ENCODE measurements around the gene CCNH.

The CCNH gene

GRCh38 chr5:87403409-87403808 is 9.3 kb downstream of the CCNH start:
- no peak for DNase-seq (ENCODE audit: low spot score)

- no peak for DNase-seq (ENCODE audit: low spot score)
These were observed 11.1 kb downstream of the CCNH start for GRCh38 chr5:87401626-87402025.

DNA sequence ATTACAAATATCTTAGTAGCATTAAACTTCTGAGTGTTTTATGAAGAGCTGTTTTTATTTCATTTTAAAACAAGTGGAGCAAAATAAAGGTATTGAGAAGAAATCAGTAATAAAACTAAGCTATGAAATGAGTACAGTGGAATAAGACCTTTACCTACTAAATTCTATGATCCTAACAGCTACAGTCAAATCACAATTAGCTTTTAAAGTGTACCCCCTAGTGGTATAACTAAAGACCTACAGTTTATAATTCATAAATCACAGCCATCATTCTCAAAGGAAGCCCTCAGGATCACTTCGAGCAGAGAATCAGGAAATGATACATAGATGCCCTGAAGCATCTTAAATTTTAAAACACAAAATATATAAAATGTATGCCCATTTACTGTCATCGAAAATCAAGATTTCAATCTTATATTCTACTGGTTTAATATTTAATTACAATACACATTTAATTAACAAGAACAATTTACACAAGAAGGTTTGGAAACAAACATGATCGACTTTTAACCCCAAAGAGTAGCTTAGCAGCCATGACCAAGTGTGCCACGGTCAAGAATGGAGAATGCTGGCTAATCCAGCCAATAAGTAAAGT is 12.3 kb downstream of the CCNH start:
- DNase-seq (ENCODE audit: low spot score): peak; percentile 35

DNA sequence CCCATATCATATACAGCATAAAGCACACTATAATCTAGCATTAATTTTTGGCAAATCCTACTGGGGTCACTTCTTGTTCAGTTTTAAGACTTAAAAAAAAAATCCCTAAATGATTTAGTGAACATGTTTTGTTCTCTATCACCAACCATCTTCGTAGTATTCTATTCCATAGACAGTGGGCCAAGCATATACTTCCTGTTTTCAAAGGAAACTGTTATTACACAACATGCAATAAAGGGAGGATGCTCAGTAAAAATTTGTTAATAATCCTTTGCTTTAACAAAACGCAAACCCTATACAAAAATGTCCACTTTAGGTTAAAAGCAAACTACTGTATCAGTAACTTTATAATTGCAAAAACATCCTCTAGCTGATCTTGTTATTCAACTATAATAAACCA is 13.0 kb downstream of the CCNH start:
- no peak for DNase-seq (ENCODE audit: low spot score)

GRCh38 chr5:87398981-87399614 is 13.6 kb downstream of the CCNH start:
- no peak for DNase-seq (ENCODE audit: low spot score)

DNA sequence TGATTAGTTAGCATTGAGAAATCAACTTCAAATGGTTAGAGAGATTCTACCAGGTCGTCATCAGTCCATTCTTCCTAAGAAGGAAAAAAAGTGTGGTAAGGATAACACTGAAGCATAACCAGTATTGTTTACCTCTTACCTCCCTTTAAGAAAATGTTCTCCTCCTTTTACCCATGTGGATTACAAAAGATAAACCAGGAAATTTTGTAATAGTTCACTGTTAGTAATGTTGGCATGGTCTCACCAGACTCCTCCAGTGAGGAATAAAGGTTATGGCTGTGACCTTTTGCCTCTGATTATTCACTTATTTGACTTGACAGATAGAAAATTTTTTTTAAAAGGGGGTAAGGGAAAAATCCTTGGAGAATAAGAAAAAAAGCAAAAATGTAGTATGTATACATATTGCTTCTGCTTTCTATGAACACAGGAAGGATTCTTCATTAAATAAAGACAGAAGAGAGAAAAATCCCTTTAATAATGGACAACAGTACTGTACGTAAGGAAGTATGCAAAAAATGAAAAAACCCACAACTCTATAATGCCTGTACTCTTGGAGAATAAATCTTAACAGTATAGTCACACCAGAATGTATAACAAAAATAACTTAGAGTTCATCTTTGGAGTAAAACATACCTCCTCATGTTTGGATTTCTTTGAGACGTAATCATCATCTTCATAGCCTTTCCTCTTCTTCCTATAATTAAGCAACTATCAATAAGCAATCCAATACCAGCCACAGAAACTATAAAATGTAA is 18.1 kb downstream of the CCNH start:
- no peak for DNase-seq (ENCODE audit: low spot score)

DNA sequence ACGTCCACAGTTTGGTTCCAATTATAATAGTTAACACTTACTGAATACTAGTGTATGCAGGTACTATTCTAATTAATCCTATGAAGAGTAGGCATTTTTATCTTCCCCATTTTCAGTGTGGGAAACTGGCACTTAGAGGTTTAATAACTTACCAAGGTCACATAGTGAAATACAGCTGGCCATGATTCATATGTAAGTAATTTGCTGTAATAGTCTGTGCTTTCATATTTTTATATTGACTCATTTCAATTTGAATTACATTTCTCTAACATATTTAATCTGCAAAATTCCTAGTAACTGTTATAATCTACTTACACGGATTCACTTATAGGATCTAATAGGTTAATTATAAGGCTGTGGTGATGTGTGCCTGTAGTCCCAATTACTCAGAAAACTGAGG is 19.4 kb downstream of the CCNH start:
- no peak for DNase-seq (ENCODE audit: low spot score)

- DNase-seq (ENCODE audit: low spot score): no peak
These were observed 19.9 kb downstream of the CCNH start for GRCh38 chr5:87392801-87393200.

- DNase-seq (ENCODE audit: low spot score): no peak
These were observed 20.6 kb downstream of the CCNH start for GRCh38 chr5:87392170-87392569.

GRCh38 chr5:87390576-87391199 is 22.0 kb downstream of the CCNH start:
- no peak for DNase-seq (ENCODE audit: low spot score)

- no peak for DNase-seq (ENCODE audit: low spot score)
These were observed 22.7 kb downstream of the CCNH start for GRCh38 chr5:87390075-87390474.

DNA sequence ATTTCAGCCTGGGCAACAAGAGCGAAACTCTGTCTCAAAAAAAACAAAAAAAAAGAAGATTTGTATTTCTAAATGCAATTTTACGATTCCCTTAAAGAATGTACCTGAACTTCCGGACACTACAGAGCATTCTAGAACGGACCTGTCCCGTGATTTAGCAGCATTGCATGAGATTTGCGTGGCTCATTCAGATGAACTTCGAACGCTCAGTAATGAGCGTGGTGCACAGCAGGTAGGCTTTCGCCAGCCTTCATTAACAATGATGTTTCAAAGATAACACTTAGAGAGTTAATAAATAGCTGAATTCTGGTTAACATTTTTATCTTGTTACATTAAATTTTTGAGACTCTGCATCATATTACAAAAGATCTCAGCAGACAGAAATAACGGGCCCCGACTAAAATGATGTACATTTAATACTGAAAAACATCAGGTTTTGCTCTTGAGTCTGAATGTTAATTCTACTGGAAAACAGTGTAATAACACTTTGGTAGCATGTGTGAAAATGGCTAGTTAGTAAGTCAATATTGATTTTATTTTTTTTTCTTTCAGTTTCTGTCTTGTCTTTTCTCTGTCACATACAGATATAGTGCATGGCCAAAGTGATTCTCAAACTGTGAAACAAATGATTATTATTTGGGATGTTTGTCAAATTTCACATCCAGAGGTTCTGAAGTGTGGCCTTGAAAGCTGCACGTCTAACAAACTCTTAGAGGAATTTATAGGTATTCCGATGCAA is 23.3 kb downstream of the CCNH start:
- no peak for DNase-seq (ENCODE audit: low spot score)

DNA sequence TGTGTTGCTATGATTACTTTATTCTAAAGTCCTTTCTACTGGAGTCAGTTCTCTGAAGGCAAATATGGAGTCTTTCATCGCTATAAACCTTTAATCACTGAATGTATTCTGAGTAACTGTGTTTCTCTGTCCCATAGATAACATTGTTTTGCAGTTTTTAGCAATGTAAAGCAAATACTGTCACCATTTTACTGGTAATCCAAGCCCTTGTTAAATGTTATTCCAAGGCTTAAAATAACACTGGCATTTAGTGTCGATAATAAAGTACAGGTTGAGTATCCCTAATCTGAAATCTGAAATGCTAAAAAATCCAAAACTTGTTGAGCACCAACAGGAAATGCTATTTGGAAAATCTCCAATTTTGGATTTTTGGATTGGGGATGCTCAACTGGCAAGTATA is 24.6 kb downstream of the CCNH start:
- DNase-seq (ENCODE audit: low spot score): no peak

GRCh38 chr5:87385802-87386201 is 26.9 kb downstream of the CCNH start:
- DNase-seq (ENCODE audit: low spot score): no peak

DNA sequence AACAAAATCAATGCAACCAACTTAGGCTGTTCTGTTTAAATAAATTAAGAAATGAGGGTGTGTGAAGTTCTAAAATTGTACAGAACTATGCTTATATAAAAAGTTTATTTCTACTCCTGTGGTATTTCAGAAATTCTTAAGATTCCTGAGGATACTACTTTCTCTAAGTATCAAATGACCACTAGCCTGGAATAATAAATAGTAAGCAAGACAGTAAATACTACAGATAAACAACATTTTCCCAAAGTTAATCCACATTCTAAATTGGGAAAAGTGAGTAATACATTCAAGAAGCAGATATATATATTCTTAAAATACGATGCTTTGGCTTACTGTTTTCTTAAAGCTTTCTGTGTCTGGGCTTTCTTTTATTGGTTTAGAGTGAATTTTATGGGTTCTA is 29.5 kb downstream of the CCNH start:
- DNase-seq (ENCODE audit: low spot score): no peak

- DNase-seq (ENCODE audit: low spot score): no peak
These were observed 30.5 kb downstream of the CCNH start for GRCh38 chr5:87382224-87382623.

DNA sequence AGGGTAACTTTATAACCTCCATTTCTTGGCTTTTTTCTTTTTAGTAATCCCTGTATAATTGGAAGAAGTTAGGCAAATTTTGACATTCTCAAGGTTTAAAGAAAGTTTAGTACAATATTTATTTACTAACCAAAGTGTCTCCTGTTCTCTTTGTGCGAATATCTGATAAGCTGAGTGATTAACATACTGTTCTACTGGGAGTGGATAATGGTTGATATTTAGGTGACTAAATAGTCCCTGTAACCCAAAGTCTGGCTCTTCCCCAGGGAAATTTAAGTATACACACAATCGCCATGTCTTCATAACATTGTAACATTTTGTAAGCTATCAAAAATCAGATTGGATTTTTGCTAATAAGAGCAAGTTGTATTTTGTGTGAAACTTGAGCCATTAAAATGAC is 40.0 kb downstream of the CCNH start:
- no peak for DNase-seq (ENCODE audit: low spot score)

DNA sequence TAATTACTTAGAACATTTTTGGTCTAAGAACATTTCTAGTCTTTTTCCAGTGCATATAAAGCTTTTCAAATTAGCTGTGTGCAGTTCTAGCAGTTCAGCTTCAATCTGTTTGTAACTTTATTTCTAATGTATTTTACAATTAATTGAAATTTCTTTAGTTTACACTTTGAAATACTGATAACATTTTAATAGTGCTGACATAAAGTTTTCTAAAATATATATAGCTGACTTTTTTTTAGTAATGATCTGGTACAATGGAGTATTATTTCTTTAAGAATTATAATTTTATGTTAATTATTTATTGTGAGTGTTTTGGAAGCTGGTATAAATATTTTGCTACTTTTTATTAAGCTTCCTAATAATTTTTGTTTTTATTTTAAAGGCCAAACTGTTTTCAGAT is 43.3 kb downstream of the CCNH start:
- no peak for DNase-seq (ENCODE audit: low spot score)

GRCh38 chr5:87368601-87369000 is 44.1 kb downstream of the CCNH start:
- DNase-seq (ENCODE audit: low spot score): no peak

DNA sequence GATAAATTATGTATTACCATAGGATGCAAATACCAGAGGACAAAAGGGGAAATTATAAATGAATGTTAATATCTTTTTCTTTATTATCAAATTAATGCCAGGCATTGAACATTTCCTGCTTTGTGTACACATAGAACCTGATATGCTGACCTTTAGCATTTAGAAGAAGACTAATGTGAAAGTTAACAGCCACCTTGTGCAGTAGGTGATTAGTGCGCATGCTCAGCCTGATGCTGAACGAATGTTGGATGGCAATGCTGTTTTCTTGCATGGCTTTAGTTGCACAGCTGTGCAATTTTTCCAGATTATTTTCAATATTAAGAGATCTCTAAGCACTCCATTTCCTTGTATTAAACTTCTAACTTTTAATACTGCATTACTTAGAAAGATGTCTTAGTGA is 45.5 kb downstream of the CCNH start:
- DNase-seq (ENCODE audit: low spot score): no peak

DNA sequence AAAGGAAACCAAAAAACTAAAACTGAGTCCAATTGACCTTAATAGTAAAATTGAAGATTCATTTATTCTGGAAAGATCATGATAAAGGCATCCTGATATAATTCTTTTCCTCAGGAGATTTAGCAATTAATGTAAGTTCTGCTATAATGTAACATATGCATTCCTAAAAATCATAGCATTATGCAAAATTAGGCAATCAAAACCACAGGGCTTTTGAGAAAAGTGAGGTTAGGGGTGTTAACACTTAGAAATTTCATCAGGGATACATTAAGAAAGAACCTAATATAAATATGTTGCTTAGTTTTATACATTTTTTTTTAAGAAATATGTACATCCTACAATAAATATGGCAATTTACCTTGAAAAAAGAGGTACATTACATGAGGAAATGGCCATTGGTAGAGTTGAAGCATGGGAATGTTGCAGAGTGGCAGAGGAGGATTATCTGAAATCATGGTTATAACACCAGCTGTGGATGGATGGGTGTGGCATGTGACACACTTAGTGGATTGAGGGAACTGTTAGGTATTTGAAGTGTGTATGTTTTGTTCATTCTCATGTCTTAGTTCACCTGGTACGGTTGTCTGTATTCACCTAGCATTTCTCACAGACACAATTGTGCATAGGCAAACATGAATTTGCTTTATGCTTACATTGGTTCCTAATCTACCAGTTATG is 51.1 kb downstream of the CCNH start:
- DNase-seq (ENCODE audit: low spot score): no peak

DNA sequence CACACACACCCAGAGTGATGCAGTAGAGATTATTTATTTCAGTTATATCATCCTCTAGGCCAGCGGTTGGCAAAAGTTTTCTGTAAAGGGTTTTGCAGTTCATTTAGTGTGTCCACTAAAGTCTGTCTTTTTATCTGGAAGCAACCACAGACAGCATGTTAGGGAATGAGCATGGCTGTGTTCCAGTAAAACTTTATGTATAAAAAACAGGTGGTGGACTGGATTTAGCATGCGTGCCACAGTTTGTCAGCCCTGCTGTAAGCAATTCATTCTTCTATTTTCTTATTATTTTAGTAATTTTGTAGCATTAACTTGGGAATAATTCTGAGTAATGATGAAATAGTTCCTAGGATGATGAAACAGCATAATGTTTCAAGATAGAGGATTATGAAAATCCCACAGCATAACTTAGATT is 51.7 kb downstream of the CCNH start:
- no peak for DNase-seq (ENCODE audit: low spot score)

All from D341Med (cell line).